Panc1 (cell line): ENCODE results near the gene ZNF738. TPM values are rescaled to one million over a fixed set of nuclear protein-coding genes. Genes with fewer than 3 reads are reported as not detected.
"Not testable (repeated sequence)": the region's sequence is repeated elsewhere in the genome, so short reads cannot be mapped to it uniquely, and the experiment has no call there.

ENCODE experiments used
- ATAC-seq: fragments of 200-7000 bp; cut with Tn5 transposase; 2 replicates; pipeline ENCODE4 v1.9.1; 2020; ENCODE audit warnings: mild to moderate bottlenecking, moderate library complexity
- BruUV-seq: library from RNA; stranded (reverse); fragments of 400-500 nt; replicated peaks from 2 replicates; lab custom pipeline; 2021; lab: Mats Ljungman, UMichigan
- CTCF ChIA-PET: fragments of 300-600 bp; sonication (Branson Sonifier 250); formaldehyde crosslinking; loops from one replicate; lab custom pipeline; 2022; ENCODE audit warnings: antibody characterized with exemption; lab: Charles Lee
- POLR2A ChIA-PET: fragments of 300-600 bp; sonication (Branson Sonifier 250); formaldehyde crosslinking; loops from one replicate; lab custom pipeline; 2022; ENCODE audit warnings: antibody characterized with exemption; lab: Charles Lee
- DNase-seq: peaks from one replicate; pipeline ENCODE4 v3.0.0-alpha.2; 2010; ENCODE audit warnings: low read depth, low spot score
- H3K27ac ChIP-seq: 2 replicates; pipeline ENCODE4 v1.5.1; 2011; ENCODE audit warnings: mild to moderate bottlenecking, low read length, inconsistent platforms
- H3K27me3 ChIP-seq: fragments of 200-500 bp; sonication (Bioruptor generic); 2 replicates; pipeline ENCODE4 v1.6.0; 2014; ENCODE audit warnings: low read length, inconsistent platforms; ENCODE audit not compliant: control insufficient read depth, insufficient read depth
- H3K36me3 ChIP-seq: fragments of 200-500 bp; sonication (Bioruptor generic); 2 replicates; pipeline ENCODE4 v1.5.1; 2014; ENCODE audit warnings: inconsistent platforms, mild to moderate bottlenecking, low read length, moderate library complexity; ENCODE audit not compliant: control insufficient read depth, insufficient read depth
- H3K4me1 ChIP-seq: 2 replicates; pipeline ENCODE4 v1.5.1; 2011; ENCODE audit warnings: inconsistent platforms, mild to moderate bottlenecking, low read length, moderate library complexity; ENCODE audit not compliant: control insufficient read depth, insufficient read depth
- H3K4me3 ChIP-seq, 2 experiments: 2 replicates each; pipeline ENCODE4 v1.5.1; 2011 to 2012; ENCODE audit warnings: low read depth in 2 of 2, low read length in 2 of 2, mild to moderate bottlenecking in 2 of 2, inconsistent platforms in 1 of 2, moderate library complexity in 1 of 2
- H3K9me3 ChIP-seq: fragments of 200-500 bp; sonication (Bioruptor generic); 2 replicates; pipeline ENCODE4 v1.5.1; 2014; ENCODE audit warnings: low read depth, mild to moderate bottlenecking, inconsistent platforms, low read length, moderate library complexity; ENCODE audit not compliant: control insufficient read depth, insufficient read depth
- POLR2AphosphoS5 ChIP-seq: IDR thresholded peaks from 2 replicates; pipeline ENCODE4 v1.6.1; 2012; ENCODE audit warnings: mild to moderate bottlenecking, low read depth, low read length, moderate library complexity
- SIN3A ChIP-seq: IDR thresholded peaks from 2 replicates; pipeline ENCODE4 v1.6.1; 2012; ENCODE audit warnings: low read depth, mild to moderate bottlenecking, low read length, moderate library complexity, borderline replicate concordance; ENCODE audit not compliant: insufficient read depth
- TCF7L2 ChIP-seq: IDR thresholded peaks from 2 replicates; pipeline ENCODE4 v1.6.1; 2011; ENCODE audit warnings: mild to moderate bottlenecking, low read depth, low read length, inconsistent platforms
- in situ Hi-C: cut with HindIII; loops from 2 replicates; pipeline ENCODE4 v1.10.0; 2016; ENCODE audit warnings: low sequenced_read_pairs, low pct_unique_long_range_greater_than_20kb
- intact Hi-C: fragments of 100-400 bp; cut with micrococcal nuclease; formaldehyde crosslinking; loops from one replicate; pipeline ENCODE4 v1.10.0; 2022; ENCODE audit not compliant: unreplicated experiment
- total RNA-seq: library from RNA; stranded (reverse); gene quantifications from one replicate; pipeline ENCODE4 v1.2.1, GENCODE V29; 2021; ENCODE audit not compliant: unreplicated experiment
- TF ChIP-seq, protein P1 (sequence below): fragments of 450-650 bp; IDR thresholded peaks from 2 replicates; pipeline ENCODE4 v1.5.1; 2017; ENCODE audit warnings: mild to moderate bottlenecking
- TF ChIP-seq, protein P2 (sequence below), 2 experiments: IDR thresholded peaks; 2 replicates each; pipeline ENCODE4 v1.6.1; 2011 to 2012; ENCODE audit warnings: low read depth in 2 of 2, control low read depth in 1 of 2, low read length in 1 of 2, mild to moderate bottlenecking in 1 of 2, moderate library complexity in 1 of 2; ENCODE audit not compliant: insufficient read depth in 1 of 2

The ZNF738 gene
- total RNA-seq, 1 experiment from 2014 or later, result 9.7 TPM

DNA sequence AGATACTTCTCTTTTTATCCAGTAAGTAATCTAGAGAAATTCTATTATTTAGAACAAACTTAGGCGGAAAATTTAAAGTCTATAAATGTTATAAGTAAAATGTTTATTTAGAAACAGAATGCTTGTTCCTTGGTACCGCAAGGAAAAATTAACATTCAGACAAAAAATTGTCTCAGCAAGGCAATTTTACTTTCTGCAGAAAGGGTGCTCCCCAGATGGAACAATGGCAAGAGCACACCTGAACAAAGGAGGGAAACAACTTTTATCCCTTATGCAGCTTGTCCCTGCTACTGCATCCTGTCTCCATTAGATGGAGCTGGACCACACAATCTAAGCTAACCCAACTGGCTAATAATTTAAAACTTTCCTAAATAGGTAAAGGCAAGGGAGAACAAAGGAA lies 23.1 kb upstream of the ZNF738 start:
- intact Hi-C loops, result no loop called here
- no peak for ATAC-seq
- BruUV-seq, result no TSS peak

DNA sequence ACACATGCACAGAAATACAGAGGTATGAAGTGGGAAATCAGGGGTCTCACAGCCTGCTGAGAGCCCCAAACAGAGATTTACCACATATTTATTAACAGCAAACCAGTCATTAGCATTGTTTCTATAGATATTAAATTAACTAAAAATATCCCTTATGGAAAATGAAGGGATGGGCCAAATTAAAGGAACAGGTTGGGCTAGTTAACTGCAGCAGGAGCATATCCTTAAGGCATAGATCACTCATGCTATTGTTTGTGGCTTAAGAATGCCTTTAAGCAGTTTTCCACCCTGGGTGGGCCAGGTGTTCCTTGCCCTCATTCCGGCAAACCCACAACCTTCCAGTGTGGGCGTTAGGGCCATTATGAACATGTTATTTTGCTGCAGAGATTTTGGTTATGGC lies 14.0 kb upstream of the ZNF738 start:
- POLR2A ChIA-PET, H3K4me3 ChIP-seq, H3K27me3 ChIP-seq, CTCF ChIA-PET, H3K27ac ChIP-seq, ATAC-seq, DNase-seq, intact Hi-C loops, H3K9me3 ChIP-seq, H3K4me1 ChIP-seq, H3K36me3 ChIP-seq, in situ Hi-C loops, BruUV-seq: not testable (repeated sequence)

More for the DNA sequence above, 23.1 kb upstream of the ZNF738 start:
- 0 out of 2 replicates have a peak, but pooled peaks cover 3% of the 10 kb centered on the region for H3K9me3 ChIP-seq
- TF ChIP-seq SIN3A, result no peak
- TF ChIP-seq, protein P1, sequence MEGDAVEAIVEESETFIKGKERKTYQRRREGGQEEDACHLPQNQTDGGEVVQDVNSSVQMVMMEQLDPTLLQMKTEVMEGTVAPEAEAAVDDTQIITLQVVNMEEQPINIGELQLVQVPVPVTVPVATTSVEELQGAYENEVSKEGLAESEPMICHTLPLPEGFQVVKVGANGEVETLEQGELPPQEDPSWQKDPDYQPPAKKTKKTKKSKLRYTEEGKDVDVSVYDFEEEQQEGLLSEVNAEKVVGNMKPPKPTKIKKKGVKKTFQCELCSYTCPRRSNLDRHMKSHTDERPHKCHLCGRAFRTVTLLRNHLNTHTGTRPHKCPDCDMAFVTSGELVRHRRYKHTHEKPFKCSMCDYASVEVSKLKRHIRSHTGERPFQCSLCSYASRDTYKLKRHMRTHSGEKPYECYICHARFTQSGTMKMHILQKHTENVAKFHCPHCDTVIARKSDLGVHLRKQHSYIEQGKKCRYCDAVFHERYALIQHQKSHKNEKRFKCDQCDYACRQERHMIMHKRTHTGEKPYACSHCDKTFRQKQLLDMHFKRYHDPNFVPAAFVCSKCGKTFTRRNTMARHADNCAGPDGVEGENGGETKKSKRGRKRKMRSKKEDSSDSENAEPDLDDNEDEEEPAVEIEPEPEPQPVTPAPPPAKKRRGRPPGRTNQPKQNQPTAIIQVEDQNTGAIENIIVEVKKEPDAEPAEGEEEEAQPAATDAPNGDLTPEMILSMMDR, result no peak
- TF ChIP-seq TCF7L2, result no peak
- CTCF ChIA-PET, result no interaction called here
- H3K27ac ChIP-seq, result no peak overlapping the region
- H3K36me3 ChIP-seq, result no peaks in the 10 kb centered on the region
- POLR2A ChIA-PET, result no interaction called here
- in situ Hi-C loops, result no loop called here
- H3K4me3 ChIP-seq, result no peak overlapping the region
- no peaks in the 10 kb centered on the region for H3K27me3 ChIP-seq
- H3K4me1 ChIP-seq, result no peaks in the 10 kb centered on the region
- DNase-seq, result no peak

DNA sequence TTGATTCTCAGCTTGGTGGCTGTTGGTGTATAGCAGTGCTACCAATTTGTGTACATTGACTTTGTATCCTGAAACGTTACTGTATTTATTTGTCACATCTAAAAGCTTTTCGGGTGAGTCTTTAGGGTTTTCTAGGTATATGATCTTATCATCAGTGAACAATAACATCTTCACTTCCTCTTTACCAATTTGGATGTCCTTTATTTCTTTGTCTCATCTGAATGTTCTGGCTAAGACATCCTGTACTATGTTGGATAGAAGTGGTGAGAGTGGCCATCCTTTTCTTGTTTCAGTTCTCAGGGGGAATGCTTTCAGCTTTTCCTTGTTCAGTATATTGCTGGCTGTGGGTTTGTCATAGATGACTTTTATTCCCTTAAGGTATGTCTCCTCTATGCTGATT lies 6.0 kb upstream of the ZNF738 start:
- intact Hi-C loops, result no loop called here
- H3K9me3 ChIP-seq, result 0 out of 2 replicates have a peak, but pooled peaks cover 5% of the 10 kb centered on the region
- ATAC-seq (no peak), DNase-seq (no peak)
- H3K27me3 ChIP-seq, result no peaks in the 10 kb centered on the region
- H3K27ac ChIP-seq, result no peak overlapping the region
- no peaks in the 10 kb centered on the region for H3K36me3 ChIP-seq
- ChIA-PET POLR2A (no interaction called here), CTCF (no interaction called here)
- in situ Hi-C loops, result no loop called here
- no peaks in the 10 kb centered on the region for H3K4me1 ChIP-seq
- H3K4me3 ChIP-seq, result no peak overlapping the region
- TF ChIP-seq, protein P1, result no peak
- TF ChIP-seq SIN3A (no peak), TCF7L2 (no peak), POLR2AphosphoS5 (no peak)
- TF ChIP-seq, protein P2, sequence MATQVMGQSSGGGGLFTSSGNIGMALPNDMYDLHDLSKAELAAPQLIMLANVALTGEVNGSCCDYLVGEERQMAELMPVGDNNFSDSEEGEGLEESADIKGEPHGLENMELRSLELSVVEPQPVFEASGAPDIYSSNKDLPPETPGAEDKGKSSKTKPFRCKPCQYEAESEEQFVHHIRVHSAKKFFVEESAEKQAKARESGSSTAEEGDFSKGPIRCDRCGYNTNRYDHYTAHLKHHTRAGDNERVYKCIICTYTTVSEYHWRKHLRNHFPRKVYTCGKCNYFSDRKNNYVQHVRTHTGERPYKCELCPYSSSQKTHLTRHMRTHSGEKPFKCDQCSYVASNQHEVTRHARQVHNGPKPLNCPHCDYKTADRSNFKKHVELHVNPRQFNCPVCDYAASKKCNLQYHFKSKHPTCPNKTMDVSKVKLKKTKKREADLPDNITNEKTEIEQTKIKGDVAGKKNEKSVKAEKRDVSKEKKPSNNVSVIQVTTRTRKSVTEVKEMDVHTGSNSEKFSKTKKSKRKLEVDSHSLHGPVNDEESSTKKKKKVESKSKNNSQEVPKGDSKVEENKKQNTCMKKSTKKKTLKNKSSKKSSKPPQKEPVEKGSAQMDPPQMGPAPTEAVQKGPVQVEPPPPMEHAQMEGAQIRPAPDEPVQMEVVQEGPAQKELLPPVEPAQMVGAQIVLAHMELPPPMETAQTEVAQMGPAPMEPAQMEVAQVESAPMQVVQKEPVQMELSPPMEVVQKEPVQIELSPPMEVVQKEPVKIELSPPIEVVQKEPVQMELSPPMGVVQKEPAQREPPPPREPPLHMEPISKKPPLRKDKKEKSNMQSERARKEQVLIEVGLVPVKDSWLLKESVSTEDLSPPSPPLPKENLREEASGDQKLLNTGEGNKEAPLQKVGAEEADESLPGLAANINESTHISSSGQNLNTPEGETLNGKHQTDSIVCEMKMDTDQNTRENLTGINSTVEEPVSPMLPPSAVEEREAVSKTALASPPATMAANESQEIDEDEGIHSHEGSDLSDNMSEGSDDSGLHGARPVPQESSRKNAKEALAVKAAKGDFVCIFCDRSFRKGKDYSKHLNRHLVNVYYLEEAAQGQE (IDR thresholded peaks at IDR 0.05; ENCODE audit: insufficient read depth in 1 of 2, low read depth in 2 of 2, low read length in 1 of 2), result no peak
- no TSS peak for BruUV-seq
